Astrocyte of the spinal cord (primary cell): ENCODE data around the gene ID1.

Experiments used
- DNase-seq: peaks from one replicate; pipeline ENCODE4 v3.0.0; 2011; ENCODE audit warnings: low read depth, low spot score
- H3K4me3 ChIP-seq: 2 replicates; pipeline ENCODE4 v1.5.1; 2011; ENCODE audit warnings: low read depth, mild to moderate bottlenecking, low read length, moderate library complexity
- in situ Hi-C: cut with HindIII; loops from 2 replicates; pipeline ENCODE4 v1.10.0; 2017; ENCODE audit warnings: low sequenced_read_pairs
- TF ChIP-seq, protein P1 (sequence below): IDR thresholded peaks from 2 replicates; pipeline ENCODE4 v1.5.1; 2012; ENCODE audit warnings: low read depth, mild to moderate bottlenecking, low read length, inconsistent platforms

Gene ID1, protein sequence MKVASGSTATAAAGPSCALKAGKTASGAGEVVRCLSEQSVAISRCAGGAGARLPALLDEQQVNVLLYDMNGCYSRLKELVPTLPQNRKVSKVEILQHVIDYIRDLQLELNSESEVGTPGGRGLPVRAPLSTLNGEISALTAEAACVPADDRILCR

GRCh38 chr20:31605031-31605901 is at the start of gene ID1:
Gene ID1 (plus strand): TSS chr20:31605289. CDS start chr20:31605388, 99 bp downstream.
- DNase-seq: peak; percentile 98
- peak within 1 kb of the TSS; percentile 98 for H3K4me3 ChIP-seq
- TF ChIP-seq, protein P1, sequence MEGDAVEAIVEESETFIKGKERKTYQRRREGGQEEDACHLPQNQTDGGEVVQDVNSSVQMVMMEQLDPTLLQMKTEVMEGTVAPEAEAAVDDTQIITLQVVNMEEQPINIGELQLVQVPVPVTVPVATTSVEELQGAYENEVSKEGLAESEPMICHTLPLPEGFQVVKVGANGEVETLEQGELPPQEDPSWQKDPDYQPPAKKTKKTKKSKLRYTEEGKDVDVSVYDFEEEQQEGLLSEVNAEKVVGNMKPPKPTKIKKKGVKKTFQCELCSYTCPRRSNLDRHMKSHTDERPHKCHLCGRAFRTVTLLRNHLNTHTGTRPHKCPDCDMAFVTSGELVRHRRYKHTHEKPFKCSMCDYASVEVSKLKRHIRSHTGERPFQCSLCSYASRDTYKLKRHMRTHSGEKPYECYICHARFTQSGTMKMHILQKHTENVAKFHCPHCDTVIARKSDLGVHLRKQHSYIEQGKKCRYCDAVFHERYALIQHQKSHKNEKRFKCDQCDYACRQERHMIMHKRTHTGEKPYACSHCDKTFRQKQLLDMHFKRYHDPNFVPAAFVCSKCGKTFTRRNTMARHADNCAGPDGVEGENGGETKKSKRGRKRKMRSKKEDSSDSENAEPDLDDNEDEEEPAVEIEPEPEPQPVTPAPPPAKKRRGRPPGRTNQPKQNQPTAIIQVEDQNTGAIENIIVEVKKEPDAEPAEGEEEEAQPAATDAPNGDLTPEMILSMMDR: no peak
- in situ Hi-C loops: no loop called here

DNA sequence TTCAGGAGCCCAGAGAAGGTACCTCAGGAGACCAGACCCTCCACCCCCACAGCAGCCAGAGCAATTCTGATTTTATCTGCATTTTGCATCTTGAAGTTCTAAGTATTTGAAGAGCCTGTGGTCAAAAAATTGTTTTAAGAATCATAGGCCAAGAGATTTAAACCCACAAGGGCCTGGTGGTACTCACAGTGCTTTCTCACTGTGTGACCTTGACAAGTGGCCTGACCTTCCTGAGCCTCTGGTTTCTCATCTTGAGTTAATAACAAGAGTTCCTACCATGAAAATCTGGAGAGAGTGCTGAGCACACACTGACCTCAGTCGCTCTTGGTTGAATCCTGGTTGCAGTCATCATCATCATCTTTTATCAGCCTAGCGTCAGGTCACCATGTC is 45.4 kb upstream of the ID1 start:
- TF ChIP-seq, protein P1: no peak
- no peak for DNase-seq
- no peak overlapping the region for H3K4me3 ChIP-seq
- in situ Hi-C loops: no loop called here

DNA sequence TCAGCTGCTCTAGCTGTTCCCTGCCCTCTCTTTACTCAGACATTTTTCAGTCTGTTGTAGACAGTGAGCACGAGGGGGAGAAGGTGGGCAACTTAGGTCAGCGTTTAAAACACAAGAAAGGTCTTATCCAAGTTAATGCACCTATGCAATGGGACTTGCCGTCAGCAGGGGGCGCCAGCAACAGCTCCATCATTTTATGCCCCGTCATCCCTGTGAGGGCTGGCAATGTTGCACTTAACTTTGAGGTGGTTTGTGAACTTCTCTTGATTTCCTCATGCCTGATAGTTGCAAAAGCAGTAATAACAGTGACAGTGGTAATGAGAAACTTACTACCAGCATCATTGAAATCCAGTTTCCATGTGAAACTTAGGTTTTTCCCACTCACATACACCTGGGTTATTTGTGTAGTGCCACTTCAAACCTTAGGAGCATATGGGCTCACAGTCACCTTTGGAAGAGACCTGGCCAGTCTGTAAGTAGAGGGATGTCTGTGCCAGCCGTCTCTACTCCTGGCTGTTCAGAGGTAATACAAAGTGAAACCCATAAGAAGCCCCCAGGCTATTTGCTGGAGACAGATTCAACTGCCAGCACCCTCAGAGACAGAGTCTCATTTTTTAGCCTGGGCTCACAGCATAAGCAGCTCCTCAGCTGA is 44.9 kb upstream of the ID1 start:
- no peak overlapping the region for H3K4me3 ChIP-seq
- in situ Hi-C loops: no loop called here
- DNase-seq: peak; percentile 84
- TF ChIP-seq, protein P1: peak; percentile 96

DNA sequence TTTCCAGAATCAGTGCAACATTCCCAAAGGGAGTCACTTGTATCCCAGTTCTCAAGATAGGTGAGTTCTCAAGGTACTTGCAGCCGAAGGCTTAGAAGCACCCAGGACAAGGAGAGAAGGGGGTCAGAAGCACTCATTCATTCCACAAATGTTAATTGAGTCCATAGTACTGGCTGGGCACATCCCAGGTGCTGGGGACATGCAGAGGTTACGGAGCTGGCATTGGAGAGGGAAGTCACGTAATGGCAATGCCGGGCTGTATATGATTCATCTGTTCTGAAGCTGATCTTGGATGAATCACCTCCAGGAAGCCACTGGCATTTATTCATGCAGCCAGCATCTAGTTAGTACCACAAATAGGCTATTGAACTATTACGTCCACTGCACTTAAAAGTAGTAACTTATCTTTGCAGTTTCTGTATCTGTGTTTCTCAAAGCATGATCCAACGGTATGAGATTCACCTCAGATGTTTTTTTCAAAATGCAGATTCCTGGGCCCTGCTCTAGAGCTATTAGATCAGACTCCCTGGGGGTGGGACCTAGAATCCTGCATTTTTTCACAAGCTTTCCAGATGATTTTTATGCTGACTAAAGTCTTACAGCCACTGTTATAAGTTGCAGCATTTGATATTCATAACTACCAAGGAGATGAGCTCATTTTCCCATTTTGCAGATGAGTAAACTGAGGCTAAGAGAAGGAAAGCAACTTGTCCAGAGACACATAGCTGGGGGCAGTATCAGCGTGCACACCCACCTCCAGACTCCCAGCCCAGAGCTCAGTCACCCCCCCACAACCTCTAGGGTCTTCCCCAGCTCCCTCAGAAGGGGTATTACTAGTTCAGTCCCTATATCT is 44.1 kb upstream of the ID1 start:
- H3K4me3 ChIP-seq: no peak overlapping the region
- DNase-seq: peak; percentile 97
- in situ Hi-C loops: no loop called here
- TF ChIP-seq, protein P1: no peak

GRCh38 chr20:31562241-31562640 is 42.8 kb upstream of the ID1 start:
- no peak overlapping the region for H3K4me3 ChIP-seq
- in situ Hi-C loops: no loop called here
- DNase-seq: no peak
- TF ChIP-seq, protein P1: no peak

DNA sequence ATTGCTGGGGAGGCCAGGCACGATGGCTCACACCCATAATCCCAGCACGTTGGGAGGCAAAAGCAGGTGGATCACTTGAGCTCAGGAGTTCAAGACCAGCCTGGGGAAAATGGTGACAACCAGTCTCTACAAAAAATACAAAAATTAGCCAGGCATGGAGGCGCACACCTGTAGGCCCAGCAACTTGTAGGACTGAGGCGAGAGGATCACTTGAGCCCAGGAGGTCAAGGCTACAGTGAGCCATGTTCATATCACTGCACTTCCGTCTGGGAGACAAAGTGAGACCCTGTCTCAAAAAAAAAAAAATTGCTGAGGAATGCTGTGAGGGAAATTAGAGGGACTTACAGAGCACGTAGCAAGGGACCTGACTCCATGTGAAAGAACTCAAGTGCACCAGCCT is 40.8 kb upstream of the ID1 start:
- in situ Hi-C loops: no loop called here
- TF ChIP-seq, protein P1: no peak
- no peak for DNase-seq
- no peak overlapping the region for H3K4me3 ChIP-seq
